Hepatic stellate cell (primary cell): ENCODE results near the gene GJA3.

Experiments
- DNase-seq: peaks from one replicate; pipeline ENCODE4 v3.0.0; 2011; ENCODE audit warnings: low spot score

Gene GJA3

GRCh38 chr13:20150561-20150960 is 10.3 kb downstream of the GJA3 start:
- no peak for DNase-seq

- no peak for DNase-seq
These were observed 11.1 kb downstream of the GJA3 start for GRCh38 chr13:20149762-20150161.

- no peak for DNase-seq
These were observed 12.2 kb downstream of the GJA3 start for GRCh38 chr13:20148501-20149183.

GRCh38 chr13:20146381-20146780 is 14.5 kb downstream of the GJA3 start:
- DNase-seq: no peak

GRCh38 chr13:20145521-20145920 is 15.3 kb downstream of the GJA3 start:
- DNase-seq: no peak

- DNase-seq: no peak
These were observed 16.6 kb downstream of the GJA3 start for GRCh38 chr13:20144141-20144850.

- no peak for DNase-seq
These were observed 17.8 kb downstream of the GJA3 start for GRCh38 chr13:20142927-20143480.

- no peak for DNase-seq
These were observed 18.6 kb downstream of the GJA3 start for GRCh38 chr13:20142023-20142926.

- DNase-seq: no peak
These were observed 19.4 kb downstream of the GJA3 start for GRCh38 chr13:20141238-20142022.

GRCh38 chr13:20140487-20140886 is 20.4 kb downstream of the GJA3 start:
- DNase-seq: no peak

- DNase-seq: no peak
These were observed 23.0 kb downstream of the GJA3 start for GRCh38 chr13:20137875-20138274.

- DNase-seq: no peak
These were observed 23.8 kb downstream of the GJA3 start for GRCh38 chr13:20136781-20137703.

- no peak for DNase-seq
These were observed 26.1 kb downstream of the GJA3 start for GRCh38 chr13:20134732-20135131.

- no peak for DNase-seq
These were observed 28.7 kb downstream of the GJA3 start for GRCh38 chr13:20132052-20132634.

GRCh38 chr13:20131057-20131832 is 29.6 kb downstream of the GJA3 start:
- DNase-seq: no peak

- no peak for DNase-seq
These were observed 30.2 kb downstream of the GJA3 start for GRCh38 chr13:20130652-20131051.

- no peak for DNase-seq
These were observed 30.8 kb downstream of the GJA3 start for GRCh38 chr13:20130012-20130411.

- DNase-seq: no peak
These were observed 31.8 kb downstream of the GJA3 start for GRCh38 chr13:20129076-20129475.

GRCh38 chr13:20128459-20128931 is 32.4 kb downstream of the GJA3 start:
- no peak for DNase-seq
